Left ventricle myocardium inferior (tissue), 1 donor: ENCODE data around the gene BRME1. TPM values are rescaled to one million over a fixed set of nuclear protein-coding genes. Genes with fewer than 3 reads are reported as not detected.

Experiments used
- DNase-seq: peaks from one replicate; pipeline ENCODE4 v3.0.0-alpha.2; 2020
- H3K27ac ChIP-seq: fragments of 200-600 bp; replicated peaks from 2 replicates; pipeline ENCODE4 v1.8.0; 2021
- H3K27me3 ChIP-seq: fragments of 200-600 bp; 2 replicates; pipeline ENCODE4 v1.8.0; 2021; ENCODE audit warnings: low read depth
- H3K36me3 ChIP-seq: fragments of 200-600 bp; 2 replicates; pipeline ENCODE4 v1.8.0; 2021
- H3K4me1 ChIP-seq: fragments of 200-600 bp; 2 replicates; pipeline ENCODE4 v1.8.0; 2021
- H3K4me3 ChIP-seq: fragments of 200-600 bp; 2 replicates; pipeline ENCODE4 v1.8.0; 2021; ENCODE audit warnings: mild to moderate bottlenecking, moderate library complexity
- H3K9me3 ChIP-seq: fragments of 200-600 bp; replicated peaks from 2 replicates; pipeline ENCODE4 v1.8.0; 2021
- CTCF ChIP-seq: fragments of 200-600 bp; IDR thresholded peaks from 2 replicates; pipeline ENCODE4 v1.8.0; 2021; ENCODE audit warnings: antibody characterized with exemption, mild to moderate bottlenecking, borderline replicate concordance
- intact Hi-C: fragments of 100-400 bp; cut with micrococcal nuclease; formaldehyde crosslinking; loops from one replicate; pipeline ENCODE4 v1.11.0; 2022
- total RNA-seq: library from RNA; stranded (reverse); fragmentation: NEBNext Ultra II Directional; extraction: Animal tissue kit (Norgen Biotek cat#: 25700); gene quantifications from one replicate; pipeline ENCODE4 v1.2.1, GENCODE V29; 2021
- donor health status: DM: no; HTN: yes; CAD: no; lungs with severe emphysema.

The BRME1 gene
- total RNA-seq, 1 donor from 2014 or later: 0.82 TPM

GRCh38 chr19:13917888-13918406 lies 12.0 kb upstream of the BRME1 start:
- no peaks in the 10 kb centered on the region for H3K27me3 ChIP-seq
- H3K36me3 ChIP-seq: peaks cover 96% of the 10 kb centered on the region
- H3K9me3 ChIP-seq: peaks cover 4% of the 10 kb centered on the region
- peak; percentile 40 for DNase-seq
- peak overlapping the region; percentile 65 for H3K27ac ChIP-seq
- intact Hi-C loops: no loop called here
- H3K4me1 ChIP-seq: peaks cover 10% of the 10 kb centered on the region
- TF ChIP-seq CTCF: no peak
- H3K4me3 ChIP-seq: no peak overlapping the region

GRCh38 chr19:13914777-13915176 lies 8.9 kb upstream of the BRME1 start:
- no peak overlapping the region for H3K27ac ChIP-seq

GRCh38 chr19:13913352-13913751 lies 7.4 kb upstream of the BRME1 start:
- H3K27ac ChIP-seq: no peak overlapping the region
- no peak for DNase-seq
- TF ChIP-seq CTCF: no peak
- peaks cover 85% of the 10 kb centered on the region for H3K36me3 ChIP-seq
- intact Hi-C loops: no loop called here
- H3K4me1 ChIP-seq: peaks cover 10% of the 10 kb centered on the region
- no peaks in the 10 kb centered on the region for H3K9me3 ChIP-seq
- no peak overlapping the region for H3K4me3 ChIP-seq
- H3K27me3 ChIP-seq: no peaks in the 10 kb centered on the region

More at GRCh38 chr19:13914777-13915176, 8.9 kb upstream of the BRME1 start:
- Histone ChIP-seq H3K4me1 (peaks cover 10% of the 10 kb centered on the region), H3K4me3 (no peak overlapping the region), H3K36me3 (peaks cover 95% of the 10 kb centered on the region), H3K9me3 (no peaks in the 10 kb centered on the region), H3K27me3 (no peaks in the 10 kb centered on the region)
- TF ChIP-seq CTCF: no peak
- intact Hi-C loops: no loop called here
- no peak for DNase-seq

GRCh38 chr19:13909430-13909829 lies 3.5 kb upstream of the BRME1 start:
- intact Hi-C loops: no loop called here

GRCh38 chr19:13908674-13909073 lies 2.8 kb upstream of the BRME1 start:
- H3K4me1 ChIP-seq: peaks cover 27% of the 10 kb centered on the region
- no peak overlapping the region for H3K4me3 ChIP-seq
- intact Hi-C loops: no loop called here
- no peaks in the 10 kb centered on the region for H3K9me3 ChIP-seq
- H3K27ac ChIP-seq: no peak overlapping the region
- peaks cover 42% of the 10 kb centered on the region for H3K36me3 ChIP-seq
- H3K27me3 ChIP-seq: no peaks in the 10 kb centered on the region
- no peak for DNase-seq
- TF ChIP-seq CTCF: no peak

More at GRCh38 chr19:13909430-13909829, 3.5 kb upstream of the BRME1 start:
- Histone ChIP-seq H3K4me1 (peaks cover 27% of the 10 kb centered on the region), H3K36me3 (peaks cover 49% of the 10 kb centered on the region), H3K27ac (no peak overlapping the region), H3K9me3 (no peaks in the 10 kb centered on the region), H3K27me3 (no peaks in the 10 kb centered on the region), H3K4me3 (no peak overlapping the region)
- DNase-seq: no peak
- no peak for TF ChIP-seq CTCF
